Naive thymus-derived CD4-positive, alpha-beta T cell (primary cell): ENCODE results near the gene FAF1. TPM values are rescaled to one million over a fixed set of nuclear protein-coding genes. Genes with fewer than 3 reads are reported as not detected.

Experiments
- ATAC-seq: fragments of 150-1000 bp; cut with Tn5 transposase; 2 replicates; pipeline ENCODE4 v1.10.0; 2021; ENCODE audit warnings: mild to moderate bottlenecking, moderate library complexity
- CTCF ChIA-PET: fragments of 350-600 bp; sonication (Branson Sonifier 250); formaldehyde crosslinking; loops from one replicate; lab custom pipeline; 2021; ENCODE audit warnings: antibody characterized with exemption; lab: Charles Lee
- POLR2A ChIA-PET: fragments of 350-600 bp; sonication (Branson Sonifier 250); formaldehyde crosslinking; loops from one replicate; lab custom pipeline; 2021; ENCODE audit warnings: antibody characterized with exemption, inconsistent platforms; lab: Charles Lee
- DNase-seq, 9 donors: peaks; one replicate each; pipeline versions ENCODE4 v3.0.0 to v3.0.0-alpha.2; 2020 to 2022; ENCODE audit warnings: mixed read lengths in 1 of 9
- H3K27ac ChIP-seq: one replicate; pipeline ENCODE4 v1.7.0; 2013; ENCODE audit warnings: mild to moderate bottlenecking, low read depth, low read length, moderate library complexity
- H3K27me3 ChIP-seq, 2 donors: one replicate each; pipeline ENCODE4 v1.7.0; 2013; ENCODE audit warnings: low read length in 2 of 2, mild to moderate bottlenecking in 2 of 2, moderate library complexity in 2 of 2; ENCODE audit not compliant: control insufficient read depth in 2 of 2, insufficient read depth in 2 of 2
- H3K36me3 ChIP-seq, 3 experiments: 1 replicate in 2 of 3; 2 replicates in 1 of 3; pipeline ENCODE4 v1.7.0; 2013; ENCODE audit warnings: low read length in 3 of 3, mild to moderate bottlenecking in 3 of 3, moderate library complexity in 1 of 3; ENCODE audit not compliant: insufficient read depth in 3 of 3, control insufficient read depth in 2 of 3
- H3K4me1 ChIP-seq, 2 donors: one replicate each; pipeline ENCODE4 v1.7.0; 2013; ENCODE audit warnings: low read length in 2 of 2, mild to moderate bottlenecking in 2 of 2, moderate library complexity in 1 of 2; ENCODE audit not compliant: control insufficient read depth in 2 of 2, insufficient read depth in 2 of 2
- H3K4me3 ChIP-seq: 2 replicates; pipeline ENCODE4 v1.7.0; 2013; ENCODE audit warnings: mild to moderate bottlenecking, low read length
- H3K9me3 ChIP-seq, 3 experiments: 1 replicate in 2 of 3; 2 replicates in 1 of 3; pipeline ENCODE4 v1.7.0; 2013; ENCODE audit warnings: low read length in 3 of 3; ENCODE audit not compliant: control insufficient read depth in 2 of 3
- H3K27ac Mint-ChIP-seq, 9 donors: one replicate each; pipeline ENCODE4 v1.8.0; 2020 to 2022; ENCODE audit warnings: mixed read lengths in 9 of 9, mild to moderate bottlenecking in 8 of 9, moderate library complexity in 5 of 9, inconsistent platforms in 2 of 9
- H3K27me3 Mint-ChIP-seq, 5 donors: one replicate each; pipeline ENCODE4 v1.8.0; 2021 to 2022; ENCODE audit warnings: mixed read lengths in 5 of 5, mild to moderate bottlenecking in 1 of 5
- H3K36me3 Mint-ChIP-seq, 5 donors: one replicate each; pipeline ENCODE4 v1.8.0; 2020 to 2022; ENCODE audit warnings: mixed read lengths in 5 of 5, mild to moderate bottlenecking in 3 of 5, inconsistent platforms in 1 of 5
- H3K4me1 Mint-ChIP-seq, 7 donors: one replicate each; pipeline ENCODE4 v1.8.0; 2020 to 2022; ENCODE audit warnings: mixed read lengths in 7 of 7, mild to moderate bottlenecking in 3 of 7, inconsistent platforms in 1 of 7
- H3K4me3 Mint-ChIP-seq, 10 donors: one replicate each; pipeline ENCODE4 v1.8.0; 2020 to 2022; ENCODE audit warnings: mild to moderate bottlenecking in 10 of 10, mixed read lengths in 10 of 10, moderate library complexity in 6 of 10, inconsistent platforms in 2 of 10
- H3K9me3 Mint-ChIP-seq, 11 donors: one replicate each; pipeline ENCODE4 v1.8.0; 2020 to 2022; ENCODE audit warnings: mixed read lengths in 11 of 11, mild to moderate bottlenecking in 4 of 11, inconsistent platforms in 1 of 11, moderate library complexity in 1 of 11
- intact Hi-C, 2 donors: fragments of 100-400 bp; cut with micrococcal nuclease; formaldehyde crosslinking; loops; one replicate each; pipeline ENCODE4 v1.15.1; 2023
- polyA plus RNA-seq, 2 donors: library from polyadenylated mRNA; unstranded; fragments of 300-500 nt; fragmentation: Illumina TruSeq; gene quantifications; one replicate each; pipeline ENCODE4 v1.2.3, GENCODE V29; 2021
- total RNA-seq, 6 experiments: library from RNA in 5 of 6; stranded (reverse) in 5 of 6; gene quantifications; 1 replicate in 5 of 6; 2 replicates in 1 of 6; pipeline ENCODE4 v1.2.3 and lab custom pipeline; 2021 to 2026

FAF1 gene
- total and polyA plus RNA-seq, 7 experiments from 2014 or later, result 36.9 to 66.6 (median 48.5) TPM

GRCh38 chr1:50707824-50708223 lies 252.2 kb downstream of the FAF1 start:
- no peaks in the 10 kb centered on the region for H3K9me3 Mint-ChIP-seq
- POLR2A ChIA-PET, result no interaction called here

DNA sequence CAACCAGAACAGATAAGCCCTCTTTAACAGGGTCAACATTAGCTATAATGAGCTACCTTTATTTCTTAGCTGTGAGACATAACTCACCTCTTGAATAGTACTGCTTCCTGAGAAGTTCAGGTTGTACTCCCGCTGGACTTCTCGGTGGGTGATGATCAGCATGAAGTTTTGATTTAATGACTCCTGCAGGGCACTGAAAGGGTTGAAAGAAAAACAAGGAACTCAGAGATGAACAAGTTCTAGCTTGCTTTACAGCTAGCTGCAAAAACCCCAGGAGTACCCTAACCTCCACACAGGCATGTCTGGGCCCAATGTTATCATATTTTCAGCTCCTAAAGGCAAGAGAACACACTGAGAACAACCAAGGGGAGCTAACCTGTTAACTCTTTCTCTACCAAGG lies 254.4 kb downstream of the FAF1 start:
- CTCF ChIA-PET, result no interaction called here
- Histone ChIP-seq H3K27ac (no peak overlapping the region), H3K9me3 (no peaks in the 10 kb centered on the region), H3K36me3 (no peaks in the 10 kb centered on the region), H3K4me3 (no peak overlapping the region), H3K27me3 (no peaks in the 10 kb centered on the region), H3K4me1 (no peaks in the 10 kb centered on the region)
- Mint-ChIP-seq H3K27me3 (no peaks in the 10 kb centered on the region), H3K36me3 (peaks cover 0 to 20% (median 3%) of the 10 kb centered on the region in 5 donors), H3K4me1 (peaks cover 0 to 12% (median 5%) of the 10 kb centered on the region in 7 donors), H3K27ac (peak overlapping the region in 1 of 9 donors; percentile 12), H3K4me3 (no peak overlapping the region), H3K9me3 (no peaks in the 10 kb centered on the region)
- ATAC-seq (no peak), DNase-seq (no peak)
- POLR2A ChIA-PET, result no interaction called here
- intact Hi-C loops, result loop anchor here in 1 of 2 donors (2.0 kb wide), 1 partner anchor 337 kb away; no protein-coding TSS in a partner anchor

More at GRCh38 chr1:50707824-50708223, 252.2 kb downstream of the FAF1 start:
- Mint-ChIP-seq H3K36me3 (peaks cover 0 to 9% (median 0%) of the 10 kb centered on the region in 5 donors), H3K27me3 (no peaks in the 10 kb centered on the region), H3K4me1 (peaks cover 0 to 12% (median 9%) of the 10 kb centered on the region in 7 donors), H3K27ac (no peak overlapping the region), H3K4me3 (no peak overlapping the region)
- intact Hi-C loops, result no loop called here
- Histone ChIP-seq H3K27me3 (no peaks in the 10 kb centered on the region), H3K9me3 (no peaks in the 10 kb centered on the region), H3K4me1 (no peaks in the 10 kb centered on the region), H3K27ac (no peak overlapping the region), H3K4me3 (no peak overlapping the region), H3K36me3 (no peaks in the 10 kb centered on the region)
- DNase-seq (no peak), ATAC-seq (no peak)
- CTCF ChIA-PET, result no interaction called here

- Mint-ChIP-seq H3K27ac (peak overlapping the region in 1 of 9 donors; percentile 12), H3K4me1 (peaks cover 0 to 13% (median 9%) of the 10 kb centered on the region in 7 donors), H3K36me3 (peaks cover 0 to 26% (median 3%) of the 10 kb centered on the region in 5 donors), H3K4me3 (no peak overlapping the region), H3K27me3 (no peaks in the 10 kb centered on the region), H3K9me3 (no peaks in the 10 kb centered on the region)
- Histone ChIP-seq H3K27ac (no peak overlapping the region), H3K4me3 (no peak overlapping the region), H3K27me3 (no peaks in the 10 kb centered on the region), H3K9me3 (no peaks in the 10 kb centered on the region), H3K4me1 (no peaks in the 10 kb centered on the region), H3K36me3 (no peaks in the 10 kb centered on the region)
- ATAC-seq (no peak), DNase-seq (no peak)
- ChIA-PET CTCF (no interaction called here), POLR2A (no interaction called here)
- intact Hi-C loops, result loop anchor here in 1 of 2 donors (2.0 kb wide), 1 partner anchor 336 kb away; no protein-coding TSS in a partner anchor
Measured at GRCh38 chr1:50705041-50705440, 255.0 kb downstream of the FAF1 start.

DNA sequence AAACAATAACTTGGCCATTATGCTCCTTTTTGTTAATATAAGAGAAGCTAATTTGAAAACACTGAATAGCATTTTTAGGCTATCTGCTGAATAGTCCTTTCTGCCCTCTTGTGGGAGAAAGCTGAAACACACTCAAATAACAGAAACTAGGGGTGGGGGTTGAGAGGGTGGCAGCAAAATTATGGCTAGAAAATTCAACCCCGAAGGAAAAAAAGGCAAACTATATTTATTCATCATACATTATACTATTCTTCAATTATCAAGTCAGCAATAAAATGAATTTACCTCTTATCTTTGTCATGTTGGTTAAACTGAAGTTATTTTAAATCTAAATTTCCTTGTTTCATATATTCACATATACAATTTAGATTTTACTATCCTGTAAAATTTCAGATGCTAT lies 255.9 kb downstream of the FAF1 start:
- ATAC-seq (no peak), DNase-seq (peak in 4 of 9 donors; percentile 10 to 19 (median 12))
- CTCF ChIA-PET, result no interaction called here
- intact Hi-C loops, result loop anchor here (1.0 to 2.0 kb wide), 2 partner anchors 335 to 336 kb away; no protein-coding TSS in a partner anchor
- H3K9me3 ChIP-seq, result no peaks in the 10 kb centered on the region
- POLR2A ChIA-PET, result interaction anchor here (0.5 kb wide), 1 partner anchor 63 kb away, joined by 6 read pairs; no protein-coding TSS in a partner anchor
- peaks cover 0 to 26% (median 3%) of the 10 kb centered on the region in 5 donors for H3K36me3 Mint-ChIP-seq
- no peaks in the 10 kb centered on the region for H3K4me1 ChIP-seq
- H3K4me1 Mint-ChIP-seq, result peaks cover 0 to 14% (median 5%) of the 10 kb centered on the region in 7 donors
- H3K27ac Mint-ChIP-seq, result no peak overlapping the region
- no peaks in the 10 kb centered on the region for H3K27me3 ChIP-seq
- no peaks in the 10 kb centered on the region for H3K27me3 Mint-ChIP-seq
- H3K27ac ChIP-seq, result no peak overlapping the region
- H3K4me3 ChIP-seq, result no peak overlapping the region
- H3K36me3 ChIP-seq, result no peaks in the 10 kb centered on the region
- no peaks in the 10 kb centered on the region for H3K9me3 Mint-ChIP-seq
- H3K4me3 Mint-ChIP-seq, result no peak overlapping the region

GRCh38 chr1:50703240-50703639 lies 256.8 kb downstream of the FAF1 start:
- no peaks in the 10 kb centered on the region for H3K27me3 Mint-ChIP-seq
- Histone ChIP-seq H3K9me3 (no peaks in the 10 kb centered on the region), H3K27ac (no peak overlapping the region), H3K4me3 (no peak overlapping the region), H3K4me1 (no peaks in the 10 kb centered on the region), H3K36me3 (no peaks in the 10 kb centered on the region), H3K27me3 (no peaks in the 10 kb centered on the region)
- ATAC-seq (no peak), DNase-seq (no peak)
- intact Hi-C loops, result no loop called here
- H3K4me1 Mint-ChIP-seq, result peaks cover 0 to 12% (median 3%) of the 10 kb centered on the region in 7 donors
- H3K27ac Mint-ChIP-seq, result no peak overlapping the region
- ChIA-PET CTCF (no interaction called here), POLR2A (no interaction called here)
- H3K4me3 Mint-ChIP-seq, result no peak overlapping the region
- no peaks in the 10 kb centered on the region for H3K9me3 Mint-ChIP-seq
- H3K36me3 Mint-ChIP-seq, result peaks cover 0 to 23% (median 3%) of the 10 kb centered on the region in 5 donors

GRCh38 chr1:50702395-50702794 lies 257.7 kb downstream of the FAF1 start:
- no peaks in the 10 kb centered on the region for H3K9me3 Mint-ChIP-seq
- H3K36me3 Mint-ChIP-seq, result peaks cover 0 to 25% (median 3%) of the 10 kb centered on the region in 5 donors
- Histone ChIP-seq H3K27ac (no peak overlapping the region), H3K4me1 (no peaks in the 10 kb centered on the region), H3K4me3 (no peak overlapping the region), H3K9me3 (no peaks in the 10 kb centered on the region), H3K36me3 (no peaks in the 10 kb centered on the region), H3K27me3 (no peaks in the 10 kb centered on the region)
- intact Hi-C loops, result no loop called here
- ChIA-PET POLR2A (no interaction called here), CTCF (no interaction called here)
- H3K4me1 Mint-ChIP-seq, result peaks cover 0 to 9% (median 2%) of the 10 kb centered on the region in 7 donors
- ATAC-seq (no peak), DNase-seq (no peak)
- no peaks in the 10 kb centered on the region for H3K27me3 Mint-ChIP-seq
- H3K27ac Mint-ChIP-seq, result no peak overlapping the region
- H3K4me3 Mint-ChIP-seq, result no peak overlapping the region

DNA sequence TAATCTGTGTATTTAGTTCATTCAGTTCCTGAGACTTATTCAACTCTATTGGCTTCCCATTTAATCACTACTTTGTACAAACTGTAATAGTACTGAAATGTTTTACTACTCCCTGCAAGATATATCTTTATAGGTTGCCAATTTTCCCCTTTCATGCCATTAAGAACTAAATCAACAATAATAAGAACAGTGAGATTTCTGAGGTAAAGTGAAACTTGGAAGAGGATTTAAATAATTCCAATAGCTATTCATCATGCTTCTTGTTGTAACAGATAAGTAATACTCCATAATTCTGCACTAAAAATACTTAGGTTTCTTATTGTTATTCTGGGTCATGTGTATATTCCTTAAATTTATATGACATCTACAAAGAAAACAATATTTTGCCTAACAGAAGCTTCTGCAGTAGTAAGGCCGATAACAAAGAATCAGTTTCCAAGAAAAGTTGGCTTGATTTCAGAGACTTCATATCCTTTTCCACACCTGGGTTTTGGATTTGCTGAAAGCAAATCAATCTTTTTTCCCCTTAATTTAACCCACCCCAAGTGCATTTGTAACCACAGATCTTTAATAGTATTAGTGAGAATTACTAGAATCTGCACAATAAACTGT lies 258.3 kb downstream of the FAF1 start:
- ATAC-seq (no peak), DNase-seq (no peak)
- intact Hi-C loops, result no loop called here
- ChIA-PET POLR2A (no interaction called here), CTCF (no interaction called here)
- no peak overlapping the region for H3K4me3 ChIP-seq
- H3K9me3 Mint-ChIP-seq, result no peaks in the 10 kb centered on the region
- H3K36me3 Mint-ChIP-seq, result peaks cover 0 to 25% (median 3%) of the 10 kb centered on the region in 5 donors
- peaks cover 0 to 9% (median 2%) of the 10 kb centered on the region in 7 donors for H3K4me1 Mint-ChIP-seq
- H3K27ac Mint-ChIP-seq, result no peak overlapping the region
- H3K27ac ChIP-seq, result no peak overlapping the region
- H3K9me3 ChIP-seq, result no peaks in the 10 kb centered on the region
- no peaks in the 10 kb centered on the region for H3K36me3 ChIP-seq
- H3K27me3 ChIP-seq, result no peaks in the 10 kb centered on the region
- H3K27me3 Mint-ChIP-seq, result no peaks in the 10 kb centered on the region
- no peak overlapping the region for H3K4me3 Mint-ChIP-seq
- no peaks in the 10 kb centered on the region for H3K4me1 ChIP-seq
